Epithelial cell of esophagus (primary cell): ENCODE results near the gene HES4.
"Not testable (repeated sequence)": the region's sequence is repeated elsewhere in the genome, so short reads cannot be mapped to it uniquely, and the experiment has no call there.

Source experiments
- DNase-seq: peaks from one replicate; pipeline ENCODE4 v3.0.0; 2010; ENCODE audit warnings: low read depth
- H3K4me3 ChIP-seq: 2 replicates; pipeline ENCODE4 v1.5.1; 2011; ENCODE audit warnings: mild to moderate bottlenecking, low read length, control low read depth
- CTCF ChIP-seq: IDR thresholded peaks from 2 replicates; pipeline ENCODE4 v1.5.1; 2011; ENCODE audit warnings: low read depth, mild to moderate bottlenecking, low read length, control low read depth, inconsistent platforms; ENCODE audit not compliant: insufficient read depth; ENCODE audit errors: missing control alignments

HES4 gene

GRCh38 chr1:978835-979743 lies 20.8 kb downstream of the HES4 start:
- H3K4me3 ChIP-seq, result no peak overlapping the region
- DNase-seq, result no peak
- TF ChIP-seq CTCF, result no peak

- TF ChIP-seq CTCF, result no peak
- DNase-seq, result no peak
- H3K4me3 ChIP-seq, result no peak overlapping the region
Measured at GRCh38 chr1:978069-978834, 21.6 kb downstream of the HES4 start.

- not testable (repeated sequence) for DNase-seq, H3K4me3 ChIP-seq
Measured at GRCh38 chr1:976791-977190, 23.1 kb downstream of the HES4 start.

GRCh38 chr1:975896-976683 lies 23.8 kb downstream of the HES4 start:
- H3K4me3 ChIP-seq, result no peak overlapping the region
- peak; percentile 58 for TF ChIP-seq CTCF
- DNase-seq, result peak; percentile 76

- TF ChIP-seq CTCF, result no peak
- DNase-seq, result no peak
- H3K4me3 ChIP-seq, result no peak overlapping the region
Measured at GRCh38 chr1:975365-975764, 24.5 kb downstream of the HES4 start.

- H3K4me3 ChIP-seq, result no peak overlapping the region
- no peak for DNase-seq
- TF ChIP-seq CTCF, result no peak
Measured at GRCh38 chr1:974687-975328, 25.1 kb downstream of the HES4 start.
